Measurements from ENCODE around the gene DCX. TPM values are rescaled to one million over a fixed set of nuclear protein-coding genes. Genes with fewer than 3 reads are reported as not detected.

Gene DCX
- total and polyA plus RNA-seq, 9 of the 15 experiments (the other 6 are each of a cell fraction or from before 2014, with no cell fraction given), result not detected

DNA sequence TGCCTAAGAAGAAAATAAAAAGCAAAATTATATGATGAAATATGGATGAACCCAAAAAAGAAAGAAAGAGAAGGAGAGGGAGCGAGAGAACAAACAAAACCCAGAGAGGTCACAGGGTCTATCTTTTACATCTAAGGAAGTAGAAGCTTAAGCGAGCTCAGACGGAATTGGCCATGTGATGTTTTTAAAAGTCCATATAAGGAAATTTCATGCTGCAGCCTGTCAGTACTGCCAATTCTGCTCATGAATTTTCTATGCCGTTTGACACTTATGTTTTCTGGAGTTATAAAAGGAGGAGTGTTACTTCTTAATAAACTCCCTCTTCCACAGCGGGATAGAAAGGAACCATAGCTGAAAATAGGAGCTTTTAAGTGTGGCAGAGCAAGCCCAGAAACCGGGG lies 32.9 kb upstream of the DCX start (continued):
- TF ChIP-seq, protein P1, sequence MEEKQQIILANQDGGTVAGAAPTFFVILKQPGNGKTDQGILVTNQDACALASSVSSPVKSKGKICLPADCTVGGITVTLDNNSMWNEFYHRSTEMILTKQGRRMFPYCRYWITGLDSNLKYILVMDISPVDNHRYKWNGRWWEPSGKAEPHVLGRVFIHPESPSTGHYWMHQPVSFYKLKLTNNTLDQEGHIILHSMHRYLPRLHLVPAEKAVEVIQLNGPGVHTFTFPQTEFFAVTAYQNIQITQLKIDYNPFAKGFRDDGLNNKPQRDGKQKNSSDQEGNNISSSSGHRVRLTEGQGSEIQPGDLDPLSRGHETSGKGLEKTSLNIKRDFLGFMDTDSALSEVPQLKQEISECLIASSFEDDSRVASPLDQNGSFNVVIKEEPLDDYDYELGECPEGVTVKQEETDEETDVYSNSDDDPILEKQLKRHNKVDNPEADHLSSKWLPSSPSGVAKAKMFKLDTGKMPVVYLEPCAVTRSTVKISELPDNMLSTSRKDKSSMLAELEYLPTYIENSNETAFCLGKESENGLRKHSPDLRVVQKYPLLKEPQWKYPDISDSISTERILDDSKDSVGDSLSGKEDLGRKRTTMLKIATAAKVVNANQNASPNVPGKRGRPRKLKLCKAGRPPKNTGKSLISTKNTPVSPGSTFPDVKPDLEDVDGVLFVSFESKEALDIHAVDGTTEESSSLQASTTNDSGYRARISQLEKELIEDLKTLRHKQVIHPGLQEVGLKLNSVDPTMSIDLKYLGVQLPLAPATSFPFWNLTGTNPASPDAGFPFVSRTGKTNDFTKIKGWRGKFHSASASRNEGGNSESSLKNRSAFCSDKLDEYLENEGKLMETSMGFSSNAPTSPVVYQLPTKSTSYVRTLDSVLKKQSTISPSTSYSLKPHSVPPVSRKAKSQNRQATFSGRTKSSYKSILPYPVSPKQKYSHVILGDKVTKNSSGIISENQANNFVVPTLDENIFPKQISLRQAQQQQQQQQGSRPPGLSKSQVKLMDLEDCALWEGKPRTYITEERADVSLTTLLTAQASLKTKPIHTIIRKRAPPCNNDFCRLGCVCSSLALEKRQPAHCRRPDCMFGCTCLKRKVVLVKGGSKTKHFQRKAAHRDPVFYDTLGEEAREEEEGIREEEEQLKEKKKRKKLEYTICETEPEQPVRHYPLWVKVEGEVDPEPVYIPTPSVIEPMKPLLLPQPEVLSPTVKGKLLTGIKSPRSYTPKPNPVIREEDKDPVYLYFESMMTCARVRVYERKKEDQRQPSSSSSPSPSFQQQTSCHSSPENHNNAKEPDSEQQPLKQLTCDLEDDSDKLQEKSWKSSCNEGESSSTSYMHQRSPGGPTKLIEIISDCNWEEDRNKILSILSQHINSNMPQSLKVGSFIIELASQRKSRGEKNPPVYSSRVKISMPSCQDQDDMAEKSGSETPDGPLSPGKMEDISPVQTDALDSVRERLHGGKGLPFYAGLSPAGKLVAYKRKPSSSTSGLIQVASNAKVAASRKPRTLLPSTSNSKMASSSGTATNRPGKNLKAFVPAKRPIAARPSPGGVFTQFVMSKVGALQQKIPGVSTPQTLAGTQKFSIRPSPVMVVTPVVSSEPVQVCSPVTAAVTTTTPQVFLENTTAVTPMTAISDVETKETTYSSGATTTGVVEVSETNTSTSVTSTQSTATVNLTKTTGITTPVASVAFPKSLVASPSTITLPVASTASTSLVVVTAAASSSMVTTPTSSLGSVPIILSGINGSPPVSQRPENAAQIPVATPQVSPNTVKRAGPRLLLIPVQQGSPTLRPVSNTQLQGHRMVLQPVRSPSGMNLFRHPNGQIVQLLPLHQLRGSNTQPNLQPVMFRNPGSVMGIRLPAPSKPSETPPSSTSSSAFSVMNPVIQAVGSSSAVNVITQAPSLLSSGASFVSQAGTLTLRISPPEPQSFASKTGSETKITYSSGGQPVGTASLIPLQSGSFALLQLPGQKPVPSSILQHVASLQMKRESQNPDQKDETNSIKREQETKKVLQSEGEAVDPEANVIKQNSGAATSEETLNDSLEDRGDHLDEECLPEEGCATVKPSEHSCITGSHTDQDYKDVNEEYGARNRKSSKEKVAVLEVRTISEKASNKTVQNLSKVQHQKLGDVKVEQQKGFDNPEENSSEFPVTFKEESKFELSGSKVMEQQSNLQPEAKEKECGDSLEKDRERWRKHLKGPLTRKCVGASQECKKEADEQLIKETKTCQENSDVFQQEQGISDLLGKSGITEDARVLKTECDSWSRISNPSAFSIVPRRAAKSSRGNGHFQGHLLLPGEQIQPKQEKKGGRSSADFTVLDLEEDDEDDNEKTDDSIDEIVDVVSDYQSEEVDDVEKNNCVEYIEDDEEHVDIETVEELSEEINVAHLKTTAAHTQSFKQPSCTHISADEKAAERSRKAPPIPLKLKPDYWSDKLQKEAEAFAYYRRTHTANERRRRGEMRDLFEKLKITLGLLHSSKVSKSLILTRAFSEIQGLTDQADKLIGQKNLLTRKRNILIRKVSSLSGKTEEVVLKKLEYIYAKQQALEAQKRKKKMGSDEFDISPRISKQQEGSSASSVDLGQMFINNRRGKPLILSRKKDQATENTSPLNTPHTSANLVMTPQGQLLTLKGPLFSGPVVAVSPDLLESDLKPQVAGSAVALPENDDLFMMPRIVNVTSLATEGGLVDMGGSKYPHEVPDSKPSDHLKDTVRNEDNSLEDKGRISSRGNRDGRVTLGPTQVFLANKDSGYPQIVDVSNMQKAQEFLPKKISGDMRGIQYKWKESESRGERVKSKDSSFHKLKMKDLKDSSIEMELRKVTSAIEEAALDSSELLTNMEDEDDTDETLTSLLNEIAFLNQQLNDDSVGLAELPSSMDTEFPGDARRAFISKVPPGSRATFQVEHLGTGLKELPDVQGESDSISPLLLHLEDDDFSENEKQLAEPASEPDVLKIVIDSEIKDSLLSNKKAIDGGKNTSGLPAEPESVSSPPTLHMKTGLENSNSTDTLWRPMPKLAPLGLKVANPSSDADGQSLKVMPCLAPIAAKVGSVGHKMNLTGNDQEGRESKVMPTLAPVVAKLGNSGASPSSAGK (IDR thresholded peaks at IDR 0.05), result no peak
- TF ChIP-seq, protein P2, sequence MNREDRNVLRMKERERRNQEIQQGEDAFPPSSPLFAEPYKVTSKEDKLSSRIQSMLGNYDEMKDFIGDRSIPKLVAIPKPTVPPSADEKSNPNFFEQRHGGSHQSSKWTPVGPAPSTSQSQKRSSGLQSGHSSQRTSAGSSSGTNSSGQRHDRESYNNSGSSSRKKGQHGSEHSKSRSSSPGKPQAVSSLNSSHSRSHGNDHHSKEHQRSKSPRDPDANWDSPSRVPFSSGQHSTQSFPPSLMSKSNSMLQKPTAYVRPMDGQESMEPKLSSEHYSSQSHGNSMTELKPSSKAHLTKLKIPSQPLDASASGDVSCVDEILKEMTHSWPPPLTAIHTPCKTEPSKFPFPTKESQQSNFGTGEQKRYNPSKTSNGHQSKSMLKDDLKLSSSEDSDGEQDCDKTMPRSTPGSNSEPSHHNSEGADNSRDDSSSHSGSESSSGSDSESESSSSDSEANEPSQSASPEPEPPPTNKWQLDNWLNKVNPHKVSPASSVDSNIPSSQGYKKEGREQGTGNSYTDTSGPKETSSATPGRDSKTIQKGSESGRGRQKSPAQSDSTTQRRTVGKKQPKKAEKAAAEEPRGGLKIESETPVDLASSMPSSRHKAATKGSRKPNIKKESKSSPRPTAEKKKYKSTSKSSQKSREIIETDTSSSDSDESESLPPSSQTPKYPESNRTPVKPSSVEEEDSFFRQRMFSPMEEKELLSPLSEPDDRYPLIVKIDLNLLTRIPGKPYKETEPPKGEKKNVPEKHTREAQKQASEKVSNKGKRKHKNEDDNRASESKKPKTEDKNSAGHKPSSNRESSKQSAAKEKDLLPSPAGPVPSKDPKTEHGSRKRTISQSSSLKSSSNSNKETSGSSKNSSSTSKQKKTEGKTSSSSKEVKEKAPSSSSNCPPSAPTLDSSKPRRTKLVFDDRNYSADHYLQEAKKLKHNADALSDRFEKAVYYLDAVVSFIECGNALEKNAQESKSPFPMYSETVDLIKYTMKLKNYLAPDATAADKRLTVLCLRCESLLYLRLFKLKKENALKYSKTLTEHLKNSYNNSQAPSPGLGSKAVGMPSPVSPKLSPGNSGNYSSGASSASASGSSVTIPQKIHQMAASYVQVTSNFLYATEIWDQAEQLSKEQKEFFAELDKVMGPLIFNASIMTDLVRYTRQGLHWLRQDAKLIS (CRISPR knock-in tag; IDR thresholded peaks at IDR 0.05), result no peak
- no peak for TF ChIP-seq ZNF347 (CRISPR knock-in tag; IDR thresholded peaks at IDR 0.05; ENCODE audit: low read depth)
- TF ChIP-seq ZNF77 (CRISPR knock-in tag; IDR thresholded peaks at IDR 0.05), result no peak

Data from K562 (cell line).